ENCODE data around the gene DYNC1LI1.

DNA sequence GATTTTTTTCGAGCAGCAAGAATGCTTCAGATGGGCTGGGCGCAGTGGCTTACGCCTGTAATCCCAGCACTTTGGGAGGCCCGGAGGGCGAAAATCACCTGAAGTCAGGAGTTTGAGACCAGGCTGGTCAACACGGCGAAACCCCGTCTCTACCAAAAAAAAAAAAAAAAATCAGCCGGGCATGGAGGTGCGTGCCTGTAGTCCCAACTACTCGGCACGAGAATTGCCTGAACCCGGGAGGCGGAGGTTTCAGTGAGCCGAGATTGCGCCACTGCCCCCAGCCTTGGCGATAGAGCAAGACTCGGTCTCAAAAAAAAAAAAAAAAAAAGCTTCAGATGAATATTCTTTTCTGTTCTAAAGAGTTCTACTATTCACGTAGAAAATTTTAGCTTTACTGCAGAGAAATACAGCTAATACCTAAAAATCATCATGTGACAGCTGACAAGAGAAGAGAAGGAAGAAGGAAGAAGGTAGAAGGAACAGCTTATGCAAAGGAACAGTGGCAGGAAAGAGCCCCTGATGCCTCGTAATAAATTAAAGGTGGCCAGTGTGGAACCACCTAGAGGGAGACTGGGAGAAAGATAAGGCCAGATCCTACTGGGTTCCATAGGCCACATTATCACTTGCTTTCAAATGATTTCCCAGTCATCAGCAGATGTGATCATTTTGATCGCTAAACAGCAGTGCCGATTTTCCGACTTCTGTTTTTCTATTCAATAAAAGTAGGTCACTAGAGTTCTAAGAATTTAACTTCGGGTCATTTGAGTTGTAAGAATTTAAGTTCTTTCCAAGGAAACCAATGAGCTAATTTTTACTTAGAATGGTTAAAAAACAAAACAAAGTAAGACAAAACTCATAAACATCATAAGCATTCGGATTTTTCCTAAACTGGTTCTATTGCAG lies 69.5 kb downstream of the DYNC1LI1 start:
- TF ChIP-seq FOS (IDR thresholded peaks at IDR 0.05; ENCODE audit: low read depth, low read length) (no peak), CHD1 (IDR thresholded peaks at IDR 0.05; ENCODE audit: low read depth, low read length) (no peak), POLR2A (IDR thresholded peaks at IDR 0.05; ENCODE audit: low read depth, low read length) (no peak), RAD21 (IDR thresholded peaks at IDR 0.05; ENCODE audit: low read length) (no peak), MAZ (IDR thresholded peaks at IDR 0.05; ENCODE audit: borderline replicate concordance, low read depth, low read length) (no peak), SMC3 (IDR thresholded peaks at IDR 0.05; ENCODE audit: low read depth, low read length) (no peak), MXI1 (IDR thresholded peaks at IDR 0.05; ENCODE audit: borderline replicate concordance, low read depth, low read length) (no peak), RFX5 (IDR thresholded peaks at IDR 0.05; ENCODE audit: low read depth, low read length) (no peak), CEBPB (IDR thresholded peaks at IDR 0.05; ENCODE audit: low read depth, low read length) (peak; percentile 69), BHLHE40 (IDR thresholded peaks at IDR 0.05; ENCODE audit: low read depth, low read length) (no peak)
- TF ChIP-seq, protein P1, sequence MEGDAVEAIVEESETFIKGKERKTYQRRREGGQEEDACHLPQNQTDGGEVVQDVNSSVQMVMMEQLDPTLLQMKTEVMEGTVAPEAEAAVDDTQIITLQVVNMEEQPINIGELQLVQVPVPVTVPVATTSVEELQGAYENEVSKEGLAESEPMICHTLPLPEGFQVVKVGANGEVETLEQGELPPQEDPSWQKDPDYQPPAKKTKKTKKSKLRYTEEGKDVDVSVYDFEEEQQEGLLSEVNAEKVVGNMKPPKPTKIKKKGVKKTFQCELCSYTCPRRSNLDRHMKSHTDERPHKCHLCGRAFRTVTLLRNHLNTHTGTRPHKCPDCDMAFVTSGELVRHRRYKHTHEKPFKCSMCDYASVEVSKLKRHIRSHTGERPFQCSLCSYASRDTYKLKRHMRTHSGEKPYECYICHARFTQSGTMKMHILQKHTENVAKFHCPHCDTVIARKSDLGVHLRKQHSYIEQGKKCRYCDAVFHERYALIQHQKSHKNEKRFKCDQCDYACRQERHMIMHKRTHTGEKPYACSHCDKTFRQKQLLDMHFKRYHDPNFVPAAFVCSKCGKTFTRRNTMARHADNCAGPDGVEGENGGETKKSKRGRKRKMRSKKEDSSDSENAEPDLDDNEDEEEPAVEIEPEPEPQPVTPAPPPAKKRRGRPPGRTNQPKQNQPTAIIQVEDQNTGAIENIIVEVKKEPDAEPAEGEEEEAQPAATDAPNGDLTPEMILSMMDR (conservative IDR thresholded peaks at IDR 0.05; ENCODE audit: low read depth, low read length): no peak
- TF ChIP-seq, protein P2, sequence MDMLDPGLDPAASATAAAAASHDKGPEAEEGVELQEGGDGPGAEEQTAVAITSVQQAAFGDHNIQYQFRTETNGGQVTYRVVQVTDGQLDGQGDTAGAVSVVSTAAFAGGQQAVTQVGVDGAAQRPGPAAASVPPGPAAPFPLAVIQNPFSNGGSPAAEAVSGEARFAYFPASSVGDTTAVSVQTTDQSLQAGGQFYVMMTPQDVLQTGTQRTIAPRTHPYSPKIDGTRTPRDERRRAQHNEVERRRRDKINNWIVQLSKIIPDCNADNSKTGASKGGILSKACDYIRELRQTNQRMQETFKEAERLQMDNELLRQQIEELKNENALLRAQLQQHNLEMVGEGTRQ (IDR thresholded peaks at IDR 0.05; ENCODE audit: low read depth, low read length): no peak

Measured in IMR-90 (cell line).